ENCODE data around the gene MSTO1.

DNA sequence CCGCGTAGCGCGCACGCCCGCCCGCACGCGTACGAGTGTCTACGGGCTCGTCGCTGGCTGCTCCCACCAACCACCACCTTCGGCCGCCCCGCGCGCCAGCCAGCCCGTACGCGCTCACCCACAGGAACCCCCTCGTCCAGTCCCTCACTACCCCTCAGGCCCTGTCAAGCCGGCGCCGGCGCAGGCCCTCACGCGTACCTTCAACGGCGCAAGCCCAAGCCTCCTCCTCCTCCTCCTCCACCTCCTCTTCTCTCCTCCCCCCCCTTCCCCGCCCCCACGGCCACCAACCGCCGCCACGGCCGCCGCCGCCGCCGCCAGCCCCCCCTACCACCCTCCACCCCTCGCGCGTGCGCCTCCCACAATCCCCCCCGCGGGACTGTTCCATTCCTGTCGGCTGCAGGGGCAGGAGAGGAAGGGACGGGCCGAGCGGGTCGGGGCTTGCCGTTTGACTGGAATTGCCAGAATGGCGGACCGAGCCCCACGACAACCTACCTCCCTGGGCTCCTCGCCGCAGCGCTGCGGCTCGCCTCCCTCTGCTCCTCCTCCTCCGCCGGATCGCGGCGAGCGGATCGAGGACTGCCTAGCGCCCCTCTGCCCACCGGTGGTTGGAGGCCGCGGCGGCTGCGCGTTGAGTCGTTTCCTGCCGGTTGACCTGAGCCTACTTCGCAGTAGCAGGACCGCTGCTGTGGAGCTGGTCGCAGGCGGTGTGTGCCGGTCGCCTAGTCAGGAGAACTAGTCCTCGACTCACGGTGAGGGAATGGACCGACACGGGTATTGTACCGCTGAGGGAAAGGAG, 47.2 kb upstream of the MSTO1 start, which contains the start of gene ASH1L:
- TF ChIP-seq, protein P1, sequence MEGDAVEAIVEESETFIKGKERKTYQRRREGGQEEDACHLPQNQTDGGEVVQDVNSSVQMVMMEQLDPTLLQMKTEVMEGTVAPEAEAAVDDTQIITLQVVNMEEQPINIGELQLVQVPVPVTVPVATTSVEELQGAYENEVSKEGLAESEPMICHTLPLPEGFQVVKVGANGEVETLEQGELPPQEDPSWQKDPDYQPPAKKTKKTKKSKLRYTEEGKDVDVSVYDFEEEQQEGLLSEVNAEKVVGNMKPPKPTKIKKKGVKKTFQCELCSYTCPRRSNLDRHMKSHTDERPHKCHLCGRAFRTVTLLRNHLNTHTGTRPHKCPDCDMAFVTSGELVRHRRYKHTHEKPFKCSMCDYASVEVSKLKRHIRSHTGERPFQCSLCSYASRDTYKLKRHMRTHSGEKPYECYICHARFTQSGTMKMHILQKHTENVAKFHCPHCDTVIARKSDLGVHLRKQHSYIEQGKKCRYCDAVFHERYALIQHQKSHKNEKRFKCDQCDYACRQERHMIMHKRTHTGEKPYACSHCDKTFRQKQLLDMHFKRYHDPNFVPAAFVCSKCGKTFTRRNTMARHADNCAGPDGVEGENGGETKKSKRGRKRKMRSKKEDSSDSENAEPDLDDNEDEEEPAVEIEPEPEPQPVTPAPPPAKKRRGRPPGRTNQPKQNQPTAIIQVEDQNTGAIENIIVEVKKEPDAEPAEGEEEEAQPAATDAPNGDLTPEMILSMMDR (IDR thresholded peaks at IDR 0.05; ENCODE audit: low read length) = no peak
- no peak for TF ChIP-seq EZH2 (optimal IDR thresholded peaks at IDR 0.05; ENCODE audit: low read depth, low read length)
- TF ChIP-seq EZH2phosphoT487 (IDR thresholded peaks at IDR 0.05; ENCODE audit: low read length) = no peak
